Fibroblast of lung (primary cell): ENCODE results near the gene GBA2. TPM values are rescaled to one million over a fixed set of nuclear protein-coding genes. Genes with fewer than 3 reads are reported as not detected.

Source experiments
- DNase-seq, 2 donors: peaks; one replicate each; pipeline versions ENCODE4 v3.0.0 to v3.0.0-alpha.2; 2010; ENCODE audit warnings: low read depth in 2 of 2
- H2AFZ ChIP-seq: 2 replicates; pipeline ENCODE4 v1.5.1; 2012; ENCODE audit warnings: low read length, control low read depth, inconsistent platforms
- H3K27ac ChIP-seq: 2 replicates; pipeline ENCODE4 v1.5.1; 2011; ENCODE audit warnings: low read length, control low read depth; ENCODE audit not compliant: insufficient read depth
- H3K27me3 ChIP-seq: 2 replicates; pipeline ENCODE4 v1.5.1; 2011; ENCODE audit warnings: mild to moderate bottlenecking, low read length; ENCODE audit not compliant: control insufficient read depth, insufficient read depth
- H3K36me3 ChIP-seq: 2 replicates; pipeline ENCODE4 v1.5.1; 2011; ENCODE audit warnings: low read length; ENCODE audit not compliant: control insufficient read depth, insufficient read depth
- H3K4me1 ChIP-seq: 2 replicates; pipeline ENCODE4 v1.5.1; 2011; ENCODE audit warnings: low read length; ENCODE audit not compliant: control insufficient read depth, insufficient read depth; ENCODE audit errors: extremely low read depth
- H3K4me2 ChIP-seq: 2 replicates; pipeline ENCODE4 v1.5.1; 2011; ENCODE audit warnings: low read length, control low read depth; ENCODE audit not compliant: insufficient read depth; ENCODE audit errors: extremely low read depth
- H3K4me3 ChIP-seq, 4 experiments: fragments of 200-600 bp in 1 of 4; sonication (generic) in 1 of 4; replicated peaks in 1 of 4; 2 replicates each; pipeline ENCODE4 v1.5.1; 2011 to 2016; ENCODE audit warnings: low read length in 4 of 4, low read depth in 3 of 4, mild to moderate bottlenecking in 3 of 4, control low read depth in 2 of 4, inconsistent platforms in 1 of 4, mixed read lengths in 1 of 4; ENCODE audit not compliant: insufficient read depth in 1 of 4; ENCODE audit errors: control extremely low read depth in 1 of 4
- H3K79me2 ChIP-seq: 2 replicates; pipeline ENCODE4 v1.5.1; 2012; ENCODE audit warnings: mild to moderate bottlenecking, low read length, inconsistent platforms; ENCODE audit not compliant: control insufficient read depth, insufficient read depth
- H3K9ac ChIP-seq: 2 replicates; pipeline ENCODE4 v1.5.1; 2011; ENCODE audit warnings: mild to moderate bottlenecking, low read length, control low read depth; ENCODE audit not compliant: insufficient read depth
- H3K9me3 ChIP-seq: 2 replicates; pipeline ENCODE4 v1.5.1; 2012; ENCODE audit warnings: low read depth, low read length; ENCODE audit not compliant: control insufficient read depth, insufficient read depth
- H4K20me1 ChIP-seq: 2 replicates; pipeline ENCODE4 v1.5.1; 2011; ENCODE audit warnings: low read length; ENCODE audit not compliant: control insufficient read depth, insufficient read depth; ENCODE audit errors: extremely low read depth
- CTCF ChIP-seq, 2 donors: IDR thresholded peaks in 1 of 2; conservative IDR thresholded peaks in 1 of 2; 1 replicate in 1 of 2; 2 replicates in 1 of 2; pipeline ENCODE4 v1.5.1; 2011 to 2012; ENCODE audit warnings: low read length in 2 of 2, control low read depth in 1 of 2, inconsistent platforms in 1 of 2, low read depth in 1 of 2, mild to moderate bottlenecking in 1 of 2
- EZH2 ChIP-seq: IDR thresholded peaks from 2 replicates; pipeline ENCODE4 v1.5.1; 2012; ENCODE audit warnings: low read length, control low read depth, mild to moderate bottlenecking; ENCODE audit errors: missing control alignments
- polyA plus RNA-seq, 2 donors: library from polyadenylated mRNA; depleted of rRNA in 1 of 2; stranded (reverse) in 1 of 2; unstranded in 1 of 2; fragments of >200 nt; gene quantifications; 2 replicates each; pipeline ENCODE4 v1.2.1, GENCODE V29; 2011 to 2012; ENCODE audit warnings: missing spikeins in 1 of 2
- total RNA-seq: library from RNA; depleted of rRNA; stranded (reverse); fragments of >200 nt; gene quantifications from 2 replicates; pipeline ENCODE4 v1.2.1, GENCODE V29; 2014

GBA2 gene
- total and polyA plus RNA-seq, 2 donors (not counting 1 experiment from before 2014, with no cell fraction given), result 23.9 to 25.5 TPM

- no peak overlapping the region for H2AFZ ChIP-seq
- DNase-seq, result peak in 1 of 2 donors; percentile 19
- peaks cover 29% of the 10 kb centered on the region for H3K4me1 ChIP-seq
- peak overlapping the region; percentile 99 for H3K4me2 ChIP-seq
- H3K27me3 ChIP-seq, result no peaks in the 10 kb centered on the region
- no peak for TF ChIP-seq EZH2
- TF ChIP-seq CTCF (conservative IDR thresholded peaks at IDR 0.05 in 1 of 2, IDR thresholded peaks at IDR 0.05 in 1 of 2; ENCODE audit: low read depth in 1 of 2, low read length in 2 of 2), result no peak
- peaks cover 23% of the 10 kb centered on the region for H3K36me3 ChIP-seq
- peaks cover 2% of the 10 kb centered on the region for H4K20me1 ChIP-seq
- peak overlapping the region; percentile 73 for H3K9ac ChIP-seq
- H3K4me3 ChIP-seq, result peak overlapping the region; percentile 57 to 99 (median 67)
- H3K79me2 ChIP-seq, result peaks cover 52% of the 10 kb centered on the region
- no peaks in the 10 kb centered on the region for H3K9me3 ChIP-seq
- H3K27ac ChIP-seq, result peak overlapping the region; percentile 84
Observed at GRCh38 chr9:35687972-35688557, 61.0 kb downstream of the GBA2 start.

GRCh38 chr9:35687306-35687705 lies 61.7 kb downstream of the GBA2 start:
- H3K4me1 ChIP-seq, result peaks cover 35% of the 10 kb centered on the region
- H3K79me2 ChIP-seq, result peaks cover 52% of the 10 kb centered on the region
- H3K27me3 ChIP-seq, result no peaks in the 10 kb centered on the region
- H3K4me3 ChIP-seq, result peak overlapping the region; percentile 57 to 99 (median 67)
- TF ChIP-seq CTCF (conservative IDR thresholded peaks at IDR 0.05 in 1 of 2, IDR thresholded peaks at IDR 0.05 in 1 of 2; ENCODE audit: low read depth in 1 of 2, low read length in 2 of 2), result no peak
- TF ChIP-seq EZH2, result no peak
- H3K4me2 ChIP-seq, result peak overlapping the region; percentile 99
- H3K27ac ChIP-seq, result no peak overlapping the region
- H3K9me3 ChIP-seq, result no peaks in the 10 kb centered on the region
- no peak for DNase-seq
- no peak overlapping the region for H3K9ac ChIP-seq
- H3K36me3 ChIP-seq, result peaks cover 28% of the 10 kb centered on the region
- no peak overlapping the region for H2AFZ ChIP-seq
- H4K20me1 ChIP-seq, result peaks cover 2% of the 10 kb centered on the region

Other genes starting within 250 kb of the GBA2 start
- gene TESK1, start 144.0 kb downstream of the GBA2 start, total RNA-seq, result 9.4 and 10.5 TPM in 2 replicates
- gene TESK1, start 144.0 kb downstream of the GBA2 start, polyA plus RNA-seq, result 12.0 and 12.5 TPM in 2 replicates
- gene CD72, start 130.8 kb downstream of the GBA2 start, total RNA-seq, result 1.0 and 2.8 TPM in 2 replicates
- gene CD72, start 130.8 kb downstream of the GBA2 start, polyA plus RNA-seq, result 0.64 and 1.00 TPM in 2 replicates
- gene SIT1, start 98.3 kb downstream of the GBA2 start, total RNA-seq, result 0.17 TPM in 1 of 2 replicates, not detected in the other
- gene SIT1, start 98.3 kb downstream of the GBA2 start, polyA plus RNA-seq, result 0.07 TPM in 1 of 2 replicates, not detected in the other
- gene RMRP, start 91.2 kb downstream of the GBA2 start, total RNA-seq, result 67,954 and 162,287 TPM in 2 replicates
- 75.4 and 110 TPM in 2 replicates for gene RMRP, start 91.2 kb downstream of the GBA2 start, polyA plus RNA-seq
- gene CCDC107, start 90.9 kb downstream of the GBA2 start, total RNA-seq, result 15.4 and 20.6 TPM in 2 replicates
- gene CCDC107, start 90.9 kb downstream of the GBA2 start, polyA plus RNA-seq, result 20.2 and 24.9 TPM in 2 replicates
- under 0.01 and 0.66 TPM in 2 replicates for gene ARHGEF39, start 84.0 kb downstream of the GBA2 start, total RNA-seq
- 0.77 and 3.9 TPM in 2 replicates for gene ARHGEF39, start 84.0 kb downstream of the GBA2 start, polyA plus RNA-seq
- 0.17 and 0.26 TPM in 2 replicates for gene CA9, start 75.3 kb downstream of the GBA2 start, total RNA-seq
- 0.59 TPM in 1 of 2 replicates, not detected in the other for gene CA9, start 75.3 kb downstream of the GBA2 start, polyA plus RNA-seq
- gene TPM2, start 59.3 kb downstream of the GBA2 start, total RNA-seq, result 696 and 1,003 TPM in 2 replicates
- gene TPM2, start 59.3 kb downstream of the GBA2 start, polyA plus RNA-seq, result 1,280 and 1,927 TPM in 2 replicates
- gene TLN1, start 17.0 kb downstream of the GBA2 start, total RNA-seq, result 214 and 405 TPM in 2 replicates
- gene TLN1, start 17.0 kb downstream of the GBA2 start, polyA plus RNA-seq, result 214 and 244 TPM in 2 replicates
- 64.7 and 70.2 TPM in 2 replicates for gene CREB3, start 16.6 kb downstream of the GBA2 start, total RNA-seq
- 50.2 and 55.8 TPM in 2 replicates for gene CREB3, start 16.6 kb downstream of the GBA2 start, polyA plus RNA-seq
- gene RGP1, start 59 bp upstream of the GBA2 start, total RNA-seq, result 10.5 and 14.9 TPM in 2 replicates
- gene RGP1, start 59 bp upstream of the GBA2 start, polyA plus RNA-seq, result 17.4 and 18.0 TPM in 2 replicates
- gene MSMP, start 5.0 kb upstream of the GBA2 start, total RNA-seq, result not detected in 2 replicates
- gene MSMP, start 5.0 kb upstream of the GBA2 start, polyA plus RNA-seq, result not detected in 2 replicates
- 23.6 and 47.4 TPM in 2 replicates for gene NPR2, start 42.4 kb upstream of the GBA2 start, total RNA-seq
- 26.3 and 34.1 TPM in 2 replicates for gene NPR2, start 42.4 kb upstream of the GBA2 start, polyA plus RNA-seq
- 1.0 and 1.3 TPM in 2 replicates for gene SPAG8, start 63.0 kb upstream of the GBA2 start, total RNA-seq
- gene SPAG8, start 63.0 kb upstream of the GBA2 start, polyA plus RNA-seq, result 0.62 and 0.64 TPM in 2 replicates
- 24.9 and 34.2 TPM in 2 replicates for gene HINT2, start 65.8 kb upstream of the GBA2 start, total RNA-seq
- 13.1 and 22.9 TPM in 2 replicates for gene HINT2, start 65.8 kb upstream of the GBA2 start, polyA plus RNA-seq
- gene FAM221B, start 79.5 kb upstream of the GBA2 start, total RNA-seq, result not detected in 2 replicates
- not detected in 2 replicates for gene FAM221B, start 79.5 kb upstream of the GBA2 start, polyA plus RNA-seq
- gene TMEM8B, start 80.0 kb upstream of the GBA2 start, total RNA-seq, result 2.1 and 3.0 TPM in 2 replicates
- gene TMEM8B, start 80.0 kb upstream of the GBA2 start, polyA plus RNA-seq, result 2.7 and 3.0 TPM in 2 replicates
- not detected in 2 replicates for gene OR13J1, start 121.2 kb upstream of the GBA2 start, total RNA-seq
- not detected in 2 replicates for gene OR13J1, start 121.2 kb upstream of the GBA2 start, polyA plus RNA-seq
- 0.26 and 1.2 TPM in 2 replicates for gene HRCT1, start 157.0 kb upstream of the GBA2 start, total RNA-seq
- gene HRCT1, start 157.0 kb upstream of the GBA2 start, polyA plus RNA-seq, result 3.1 and 3.3 TPM in 2 replicates
- gene SPAAR, start 160.3 kb upstream of the GBA2 start, total RNA-seq, result under 0.01 and 0.17 TPM in 2 replicates
- 0.34 and 0.41 TPM in 2 replicates for gene SPAAR, start 160.3 kb upstream of the GBA2 start, polyA plus RNA-seq
- 0.17 TPM in 1 of 2 replicates, not detected in the other for gene OR2S2, start 208.9 kb upstream of the GBA2 start, total RNA-seq
- gene OR2S2, start 208.9 kb upstream of the GBA2 start, polyA plus RNA-seq, result 0.17 and 0.18 TPM in 2 replicates